Calu3 (cell line): Measurements from ENCODE around the gene LANCL2. TPM values are rescaled to one million over a fixed set of nuclear protein-coding genes. Genes with fewer than 3 reads are reported as not detected.

Source experiments
- BruUV-seq: library from RNA; stranded (reverse); fragments of 400-500 nt; replicated peaks from 2 replicates; lab custom pipeline; 2021; lab: Mats Ljungman, UMichigan
- CTCF ChIA-PET: fragments of 300-600 bp; sonication (Branson Sonifier 250); formaldehyde crosslinking; loops from one replicate; lab custom pipeline; 2022; ENCODE audit warnings: antibody characterized with exemption; lab: Charles Lee
- DNase-seq: peaks from one replicate; pipeline ENCODE4 v3.0.0; 2022
- H3K27ac Mint-ChIP-seq: one replicate; pipeline ENCODE4 v1.8.0; 2022; ENCODE audit warnings: mixed read lengths; ENCODE audit not compliant: unreplicated experiment
- H3K27me3 Mint-ChIP-seq: one replicate; pipeline ENCODE4 v1.8.0; 2022; ENCODE audit warnings: mixed read lengths; ENCODE audit not compliant: unreplicated experiment
- H3K36me3 Mint-ChIP-seq: one replicate; pipeline ENCODE4 v1.8.0; 2022; ENCODE audit warnings: mild to moderate bottlenecking, moderate library complexity, mixed read lengths; ENCODE audit not compliant: insufficient read depth, unreplicated experiment
- H3K4me1 Mint-ChIP-seq: one replicate; pipeline ENCODE4 v1.8.0; 2022; ENCODE audit warnings: mild to moderate bottlenecking, low read depth, mixed read lengths; ENCODE audit not compliant: unreplicated experiment
- H3K4me3 Mint-ChIP-seq: one replicate; pipeline ENCODE4 v1.8.0; 2022; ENCODE audit warnings: mild to moderate bottlenecking, low read depth, moderate library complexity, mixed read lengths; ENCODE audit not compliant: unreplicated experiment
- H3K9me3 Mint-ChIP-seq: one replicate; pipeline ENCODE4 v1.8.0; 2022; ENCODE audit warnings: low read depth, mixed read lengths; ENCODE audit not compliant: unreplicated experiment
- CTCF ChIP-seq: fragments of 200-600 bp; IDR thresholded peaks from one replicate; pipeline ENCODE4 v1.8.0; 2022; ENCODE audit warnings: antibody characterized with exemption; ENCODE audit not compliant: unreplicated experiment
- intact Hi-C: fragments of 100-400 bp; cut with micrococcal nuclease; formaldehyde crosslinking; loops from one replicate; pipeline ENCODE4 v1.10.0; 2022; ENCODE audit not compliant: unreplicated experiment
- total RNA-seq: library from RNA; stranded (reverse); gene quantifications from 2 replicates; pipeline ENCODE4 v1.2.3, GENCODE V29; 2022

LANCL2 gene
- total RNA-seq, 1 experiment from 2014 or later = 15.7 TPM

- intact Hi-C loops = no loop called here
- no TSS peak for BruUV-seq
- Mint-ChIP-seq H3K36me3 (no peaks in the 10 kb centered on the region), H3K4me1 (no peaks in the 10 kb centered on the region), H3K9me3 (no peaks in the 10 kb centered on the region), H3K4me3 (no peak overlapping the region), H3K27me3 (no peaks in the 10 kb centered on the region), H3K27ac (no peak overlapping the region)
- TF ChIP-seq CTCF = no peak
- no peak for DNase-seq
- CTCF ChIA-PET = interaction anchor here (0.6 to 1.2 kb wide), 3 partner anchors 10 to 44 kb away, joined by 3 to 4 read pairs (median 4); no protein-coding TSS in a partner anchor
Observed at GRCh38 chr7:55425141-55425752, 60.1 kb downstream of the LANCL2 start.

- DNase-seq = no peak
- H3K27ac Mint-ChIP-seq = no peak overlapping the region
- intact Hi-C loops = no loop called here
- no peak for TF ChIP-seq CTCF
- H3K4me1 Mint-ChIP-seq = no peaks in the 10 kb centered on the region
- no peaks in the 10 kb centered on the region for H3K36me3 Mint-ChIP-seq
- no peaks in the 10 kb centered on the region for H3K27me3 Mint-ChIP-seq
- CTCF ChIA-PET = no interaction called here
- no peak overlapping the region for H3K4me3 Mint-ChIP-seq
- no peaks in the 10 kb centered on the region for H3K9me3 Mint-ChIP-seq
- BruUV-seq = no TSS peak
Observed at GRCh38 chr7:55426676-55427075, 61.5 kb downstream of the LANCL2 start.

- no peak for DNase-seq
- intact Hi-C loops = no loop called here
- no TSS peak for BruUV-seq
- Mint-ChIP-seq H3K27ac (no peak overlapping the region), H3K4me1 (no peaks in the 10 kb centered on the region), H3K36me3 (no peaks in the 10 kb centered on the region), H3K4me3 (no peak overlapping the region), H3K27me3 (no peaks in the 10 kb centered on the region), H3K9me3 (no peaks in the 10 kb centered on the region)
- CTCF ChIA-PET = interaction anchor here (0.6 kb wide), 1 partner anchor 17 kb away, joined by 3 read pairs; no protein-coding TSS in a partner anchor
- no peak for TF ChIP-seq CTCF
Observed at GRCh38 chr7:55427342-55427741, 62.2 kb downstream of the LANCL2 start.

GRCh38 chr7:55427800-55428199, 62.7 kb downstream of the LANCL2 start:
- intact Hi-C loops = no loop called here
- TF ChIP-seq CTCF = no peak
- no peaks in the 10 kb centered on the region for H3K36me3 Mint-ChIP-seq
- H3K27ac Mint-ChIP-seq = no peak overlapping the region
- no peak overlapping the region for H3K4me3 Mint-ChIP-seq
- H3K4me1 Mint-ChIP-seq = no peaks in the 10 kb centered on the region
- CTCF ChIA-PET = interaction anchor here (0.6 kb wide), 1 partner anchor 132 kb away, joined by 4 read pairs; no protein-coding TSS in a partner anchor
- H3K9me3 Mint-ChIP-seq = no peaks in the 10 kb centered on the region
- H3K27me3 Mint-ChIP-seq = no peaks in the 10 kb centered on the region
- DNase-seq = no peak
- no TSS peak for BruUV-seq
